Neural cell (in vitro differentiated cells): ENCODE results near the gene EHMT1.

Experiments used
- EZH2 ChIP-seq: fragments of 200-600, 300-800 bp; shearing (Covaris generic), sonication (generic); IDR thresholded peaks from 2 replicates; pipeline ENCODE4 v1.6.1; 2014; ENCODE audit warnings: antibody characterized with exemption, low read length, borderline replicate concordance, mild to moderate bottlenecking; ENCODE audit not compliant: insufficient read depth, poor library complexity, severe bottlenecking
- SMC3 ChIP-seq: fragments of 450-650 bp; conservative IDR thresholded peaks from 2 replicates; pipeline ENCODE4 v1.6.1; 2014; ENCODE audit warnings: antibody characterized with exemption, mild to moderate bottlenecking, moderate library complexity; ENCODE audit not compliant: poor library complexity

DNA sequence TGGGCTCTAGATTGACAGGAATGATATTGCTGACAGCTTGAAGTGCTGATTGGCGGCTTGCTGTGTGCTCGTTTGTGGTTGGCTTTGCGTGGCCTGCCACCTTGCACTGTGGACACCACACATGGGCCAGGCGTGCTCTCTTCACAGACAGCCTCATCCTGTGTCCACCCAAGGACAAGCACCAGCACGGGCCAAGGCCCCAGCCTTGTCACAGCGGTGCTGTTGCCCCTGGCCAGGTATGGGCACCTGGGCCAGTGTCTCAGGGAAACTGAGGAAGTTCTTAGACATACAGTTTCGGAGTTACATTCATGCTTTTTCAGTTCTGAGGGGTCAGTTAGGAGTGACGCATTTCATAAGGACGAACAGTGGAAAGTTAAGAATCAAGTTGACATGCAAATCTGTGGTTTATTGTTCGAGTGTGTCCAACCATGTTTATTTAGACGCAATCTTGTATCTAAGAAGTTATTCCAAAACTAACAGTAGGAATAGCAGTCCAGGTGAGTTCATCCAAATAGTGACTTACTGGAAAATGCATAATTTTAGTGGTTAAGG lies 125.9 kb downstream of the EHMT1 start:
- TF ChIP-seq EZH2, result no peak
- no peak for TF ChIP-seq SMC3
